Esophagus (tissue), 2 donors: ENCODE results near the gene DNAI7. TPM values are rescaled to one million over a fixed set of nuclear protein-coding genes. Genes with fewer than 3 reads are reported as not detected.

Source experiments
- H3K27ac ChIP-seq, 2 donors: one replicate each; pipeline ENCODE4 v1.5.1; 2013; ENCODE audit warnings: low read depth in 2 of 2, mild to moderate bottlenecking in 2 of 2, inconsistent platforms in 1 of 2, low read length in 1 of 2, moderate library complexity in 1 of 2
- H3K27me3 ChIP-seq, 2 donors: one replicate each; pipeline ENCODE4 v1.6.1; 2013; ENCODE audit warnings: low read length in 2 of 2, control low read depth in 1 of 2, mild to moderate bottlenecking in 1 of 2; ENCODE audit not compliant: insufficient read depth in 2 of 2, control insufficient read depth in 1 of 2
- H3K36me3 ChIP-seq, 2 donors: one replicate each; pipeline ENCODE4 v1.6.1; 2013; ENCODE audit warnings: low read length in 1 of 2; ENCODE audit not compliant: control insufficient read depth in 2 of 2, insufficient read depth in 2 of 2
- H3K4me1 ChIP-seq, 2 donors: one replicate each; pipeline ENCODE4 v1.6.1; 2013; ENCODE audit warnings: low read length in 1 of 2; ENCODE audit not compliant: control insufficient read depth in 2 of 2, insufficient read depth in 2 of 2
- H3K4me3 ChIP-seq, 2 donors: one replicate each; pipeline ENCODE4 v1.5.1; 2013; ENCODE audit warnings: low read length in 2 of 2, mild to moderate bottlenecking in 2 of 2, low read depth in 1 of 2, moderate library complexity in 1 of 2
- H3K9me3 ChIP-seq, 2 donors: one replicate each; pipeline ENCODE4 v1.6.1; 2013; ENCODE audit warnings: mild to moderate bottlenecking in 2 of 2, low read depth in 1 of 2, low read length in 1 of 2, moderate library complexity in 1 of 2; ENCODE audit not compliant: control insufficient read depth in 2 of 2, insufficient read depth in 1 of 2
- WGBS, 2 donors: extraction: QIAGEN DNeasy Blood & Tissue Kit; methylation state at CpG; one replicate each; pipeline ENCODE4 v1.1.7; 2013; 5-methylcytosine and 5-hydroxymethylcytosine counted together
- polyA plus RNA-seq, 2 donors: library from polyadenylated mRNA; stranded (reverse); fragments of 200-250 nt; gene quantifications; one replicate each; pipeline ENCODE4 v1.2.3, GENCODE V29; 2013
- donor health status: healthy with polysubstance abuse.
- donor health status: Bipolar disorder and iron deficiency.

The DNAI7 gene
- polyA plus RNA-seq, 2 donors: 0.07 to 0.18 TPM

GRCh38 chr12:25087596-25087995 lies 107.4 kb downstream of the DNAI7 start:
- no peak overlapping the region for H3K27ac ChIP-seq
- H3K4me3 ChIP-seq: no peak overlapping the region
- no peaks in the 10 kb centered on the region for H3K9me3 ChIP-seq
- H3K4me1 ChIP-seq: no peaks in the 10 kb centered on the region
- WGBS, 2 donors: 86 to 87% methylated on average over 10 of the region's 10 CpGs
- H3K36me3 ChIP-seq: no peaks in the 10 kb centered on the region
- no peaks in the 10 kb centered on the region for H3K27me3 ChIP-seq

GRCh38 chr12:25084816-25085215 lies 110.1 kb downstream of the DNAI7 start:
- H3K27ac ChIP-seq: no peak overlapping the region
- H3K4me3 ChIP-seq: no peak overlapping the region
- no peaks in the 10 kb centered on the region for H3K4me1 ChIP-seq
- no peaks in the 10 kb centered on the region for H3K36me3 ChIP-seq
- 83 to 91% methylated on average over 2 of the region's 2 CpGs for WGBS, 2 donors
- no peaks in the 10 kb centered on the region for H3K9me3 ChIP-seq
- H3K27me3 ChIP-seq: no peaks in the 10 kb centered on the region

- 62 to 68% methylated on average over 5 of the region's 5 CpGs for WGBS, 2 donors
- Histone ChIP-seq H3K4me1 (no peaks in the 10 kb centered on the region), H3K36me3 (no peaks in the 10 kb centered on the region), H3K9me3 (no peaks in the 10 kb centered on the region), H3K27ac (no peak overlapping the region), H3K27me3 (no peaks in the 10 kb centered on the region), H3K4me3 (no peak overlapping the region)
Observed at GRCh38 chr12:25083211-25083610, 111.7 kb downstream of the DNAI7 start.

GRCh38 chr12:25082628-25083027 lies 112.3 kb downstream of the DNAI7 start:
- H3K4me1 ChIP-seq: no peaks in the 10 kb centered on the region
- H3K9me3 ChIP-seq: no peaks in the 10 kb centered on the region
- no peak overlapping the region for H3K27ac ChIP-seq
- H3K4me3 ChIP-seq: no peak overlapping the region
- 77 to 85% methylated on average over 2 of the region's 2 CpGs for WGBS, 2 donors
- H3K36me3 ChIP-seq: no peaks in the 10 kb centered on the region
- H3K27me3 ChIP-seq: no peaks in the 10 kb centered on the region

GRCh38 chr12:25079393-25079792 lies 115.6 kb downstream of the DNAI7 start:
- H3K9me3 ChIP-seq: no peaks in the 10 kb centered on the region
- H3K27ac ChIP-seq: no peak overlapping the region
- no peak overlapping the region for H3K4me3 ChIP-seq
- H3K27me3 ChIP-seq: no peaks in the 10 kb centered on the region
- no peaks in the 10 kb centered on the region for H3K36me3 ChIP-seq
- 95 to 98% methylated on average over 5 of the region's 5 CpGs for WGBS, 2 donors
- peaks cover 0 to 3% of the 10 kb centered on the region in 2 donors for H3K4me1 ChIP-seq

- no peaks in the 10 kb centered on the region for H3K9me3 ChIP-seq
- peaks cover 0 to 3% of the 10 kb centered on the region in 2 donors for H3K4me1 ChIP-seq
- no peak overlapping the region for H3K4me3 ChIP-seq
- H3K36me3 ChIP-seq: no peaks in the 10 kb centered on the region
- H3K27ac ChIP-seq: no peak overlapping the region
- 24% methylated on average over 2 of the region's 2 CpGs for WGBS, 2 donors
- no peaks in the 10 kb centered on the region for H3K27me3 ChIP-seq
Observed at GRCh38 chr12:25074954-25075353, 120.0 kb downstream of the DNAI7 start.

GRCh38 chr12:25074113-25074512 lies 120.8 kb downstream of the DNAI7 start:
- 63 to 73% methylated on average over 3 of the region's 3 CpGs for WGBS, 2 donors
- H3K36me3 ChIP-seq: no peaks in the 10 kb centered on the region
- H3K27ac ChIP-seq: peak overlapping the region; percentile 31 to 56
- no peaks in the 10 kb centered on the region for H3K9me3 ChIP-seq
- H3K27me3 ChIP-seq: no peaks in the 10 kb centered on the region
- no peak overlapping the region for H3K4me3 ChIP-seq
- peaks cover 0 to 3% of the 10 kb centered on the region in 2 donors for H3K4me1 ChIP-seq

- 59 to 67% methylated on average over 4 of the region's 4 CpGs for WGBS, 2 donors
Observed at GRCh38 chr12:25072906-25073650, 121.9 kb downstream of the DNAI7 start.

GRCh38 chr12:25071366-25071765 lies 123.6 kb downstream of the DNAI7 start:
- 23 to 26% methylated on average over 1 of the region's 1 CpG for WGBS, 2 donors
- H3K4me3 ChIP-seq: no peak overlapping the region
- no peak overlapping the region for H3K27ac ChIP-seq
- no peaks in the 10 kb centered on the region for H3K27me3 ChIP-seq
- H3K9me3 ChIP-seq: no peaks in the 10 kb centered on the region
- no peaks in the 10 kb centered on the region for H3K36me3 ChIP-seq
- peaks cover 0 to 3% of the 10 kb centered on the region in 2 donors for H3K4me1 ChIP-seq

More at GRCh38 chr12:25072906-25073650, 121.9 kb downstream of the DNAI7 start:
- Histone ChIP-seq H3K9me3 (no peaks in the 10 kb centered on the region), H3K4me1 (peaks cover 0 to 3% of the 10 kb centered on the region in 2 donors), H3K27ac (no peak overlapping the region), H3K27me3 (no peaks in the 10 kb centered on the region), H3K4me3 (no peak overlapping the region), H3K36me3 (no peaks in the 10 kb centered on the region)

GRCh38 chr12:25069224-25069623 lies 125.7 kb downstream of the DNAI7 start:
- 58 to 64% methylated on average over 2 of the region's 2 CpGs for WGBS, 2 donors
- Histone ChIP-seq H3K27me3 (no peaks in the 10 kb centered on the region), H3K27ac (no peak overlapping the region), H3K36me3 (no peaks in the 10 kb centered on the region), H3K4me3 (no peak overlapping the region), H3K9me3 (no peaks in the 10 kb centered on the region), H3K4me1 (no peaks in the 10 kb centered on the region)
